Skeletal muscle satellite cell (primary cell): ENCODE data around the gene CENPL. TPM values are rescaled to one million over a fixed set of nuclear protein-coding genes. Genes with fewer than 3 reads are reported as not detected.

ENCODE experiments used
- H3K27me3 ChIP-seq: 2 replicates; pipeline ENCODE4 v1.7.0; 2013; ENCODE audit warnings: low read length; ENCODE audit not compliant: control insufficient read depth, insufficient read depth
- H3K36me3 ChIP-seq: 2 replicates; pipeline ENCODE4 v1.7.0; 2013; ENCODE audit warnings: mild to moderate bottlenecking, control low read depth, low read length; ENCODE audit not compliant: insufficient read depth
- H3K4me1 ChIP-seq: 2 replicates; pipeline ENCODE4 v1.7.0; 2013; ENCODE audit warnings: low read length; ENCODE audit not compliant: control insufficient read depth, insufficient read depth
- H3K4me2 ChIP-seq: 2 replicates; pipeline ENCODE4 v1.7.0; 2013; ENCODE audit warnings: mild to moderate bottlenecking, low read length
- H3K4me3 ChIP-seq: 2 replicates; pipeline ENCODE4 v1.7.0; 2013; ENCODE audit warnings: low read length
- H3K9ac ChIP-seq: 2 replicates; pipeline ENCODE4 v1.7.0; 2013; ENCODE audit warnings: mild to moderate bottlenecking, low read depth, low read length, moderate library complexity
- H3K9me3 ChIP-seq: replicated peaks from 2 replicates; pipeline ENCODE4 v1.7.0; 2013; ENCODE audit warnings: mild to moderate bottlenecking, control low read depth, low read length
- total RNA-seq: library from RNA; depleted of rRNA; stranded (reverse); fragments of >200 nt; gene quantifications from 2 replicates; pipeline ENCODE4 v1.2.3, GENCODE V29; 2012; rRNA removed

Gene CENPL
- total RNA-seq = 16.5 and 17.9 TPM in 2 replicates

- Histone ChIP-seq H3K4me1 (peaks cover 20% of the 10 kb centered on the region), H3K27me3 (no peaks in the 10 kb centered on the region), H3K9me3 (no peaks in the 10 kb centered on the region), H3K9ac (peak within 1 kb of the TSS; percentile 94), H3K4me2 (peak within 1 kb of the TSS; percentile 86), H3K4me3 (peak within 1 kb of the TSS; percentile 87), H3K36me3 (peaks cover 10% of the 10 kb centered on the region)
Observed at GRCh38 chr1:173824315-173825081, at the start of gene CENPL, which contains the start of gene DARS2. TSS of gene CENPL (minus strand) at chr1:173824883. CDS start at chr1:173811299, 13,584 bp downstream. TSS of gene DARS2 (plus strand) at chr1:173824673. CDS start at chr1:173825230, 557 bp downstream.

GRCh38 chr1:173871500-173871899 lies 46.8 kb upstream of the CENPL start:
- no peaks in the 10 kb centered on the region for H3K9me3 ChIP-seq
- H3K4me1 ChIP-seq = peaks cover 5% of the 10 kb centered on the region
- H3K4me2 ChIP-seq = no peak overlapping the region
- peaks cover 24% of the 10 kb centered on the region for H3K36me3 ChIP-seq
- H3K27me3 ChIP-seq = no peaks in the 10 kb centered on the region
- H3K4me3 ChIP-seq = no peak overlapping the region
- no peak overlapping the region for H3K9ac ChIP-seq

- Histone ChIP-seq H3K36me3 (peaks cover 28% of the 10 kb centered on the region), H3K4me3 (no peak overlapping the region), H3K4me1 (peaks cover 9% of the 10 kb centered on the region), H3K4me2 (no peak overlapping the region), H3K9ac (no peak overlapping the region), H3K27me3 (no peaks in the 10 kb centered on the region), H3K9me3 (no peaks in the 10 kb centered on the region)
Observed at GRCh38 chr1:173871091-173871490, 46.4 kb upstream of the CENPL start.

GRCh38 chr1:173870252-173871075 lies 45.8 kb upstream of the CENPL start:
- H3K9me3 ChIP-seq = no peaks in the 10 kb centered on the region

GRCh38 chr1:173869021-173869359 lies 44.3 kb upstream of the CENPL start:
- no peaks in the 10 kb centered on the region for H3K9me3 ChIP-seq
- H3K27me3 ChIP-seq = no peaks in the 10 kb centered on the region
- H3K4me3 ChIP-seq = peak overlapping the region; percentile 85
- H3K4me2 ChIP-seq = peak overlapping the region; percentile 99
- peak overlapping the region; percentile 87 for H3K9ac ChIP-seq
- peaks cover 45% of the 10 kb centered on the region for H3K36me3 ChIP-seq
- H3K4me1 ChIP-seq = peaks cover 27% of the 10 kb centered on the region

More at GRCh38 chr1:173870252-173871075, 45.8 kb upstream of the CENPL start:
- Histone ChIP-seq H3K4me3 (no peak overlapping the region), H3K4me2 (no peak overlapping the region), H3K4me1 (peaks cover 15% of the 10 kb centered on the region), H3K36me3 (peaks cover 30% of the 10 kb centered on the region), H3K27me3 (no peaks in the 10 kb centered on the region), H3K9ac (no peak overlapping the region)

- Histone ChIP-seq H3K4me3 (peak within 1 kb of the TSS; percentile 85), H3K9me3 (no peaks in the 10 kb centered on the region), H3K9ac (peak within 1 kb of the TSS; percentile 87), H3K4me1 (peaks cover 28% of the 10 kb centered on the region), H3K27me3 (no peaks in the 10 kb centered on the region), H3K36me3 (peaks cover 50% of the 10 kb centered on the region), H3K4me2 (peak within 1 kb of the TSS; percentile 99)
Observed at GRCh38 chr1:173868266-173869020, 43.8 kb upstream of the CENPL start, which contains the start of gene ZBTB37. TSS of gene ZBTB37 (plus strand) at chr1:173868380. CDS start at chr1:173870226, 1,846 bp downstream.

GRCh38 chr1:173867753-173868265 lies 43.1 kb upstream of the CENPL start, which contains the start of gene GAS5:
TSS of gene GAS5 (minus strand) at chr1:173867989.
- H3K36me3 ChIP-seq = peaks cover 57% of the 10 kb centered on the region
- peaks cover 28% of the 10 kb centered on the region for H3K4me1 ChIP-seq
- H3K9me3 ChIP-seq = no peaks in the 10 kb centered on the region
- H3K4me2 ChIP-seq = peak within 1 kb of the TSS; percentile 99
- peak within 1 kb of the TSS; percentile 85 for H3K4me3 ChIP-seq
- no peaks in the 10 kb centered on the region for H3K27me3 ChIP-seq
- peak within 1 kb of the TSS; percentile 87 for H3K9ac ChIP-seq

GRCh38 chr1:173867141-173867752 lies 42.6 kb upstream of the CENPL start:
- Histone ChIP-seq H3K27me3 (no peaks in the 10 kb centered on the region), H3K4me3 (peak overlapping the region; percentile 85), H3K9me3 (no peaks in the 10 kb centered on the region), H3K4me2 (peak overlapping the region; percentile 85), H3K9ac (peak overlapping the region; percentile 87), H3K36me3 (peaks cover 62% of the 10 kb centered on the region), H3K4me1 (peaks cover 28% of the 10 kb centered on the region)

GRCh38 chr1:173866413-173867115 lies 41.9 kb upstream of the CENPL start:
- H3K27me3 ChIP-seq = no peaks in the 10 kb centered on the region
- peaks cover 62% of the 10 kb centered on the region for H3K36me3 ChIP-seq
- H3K9me3 ChIP-seq = no peaks in the 10 kb centered on the region
- peak overlapping the region; percentile 87 for H3K9ac ChIP-seq
- H3K4me1 ChIP-seq = peaks cover 28% of the 10 kb centered on the region
- peak overlapping the region; percentile 85 for H3K4me3 ChIP-seq
- H3K4me2 ChIP-seq = peak overlapping the region; percentile 85

GRCh38 chr1:173865468-173866164 lies 40.9 kb upstream of the CENPL start:
- H3K9me3 ChIP-seq = no peaks in the 10 kb centered on the region
- H3K4me2 ChIP-seq = peak overlapping the region; percentile 85
- no peaks in the 10 kb centered on the region for H3K27me3 ChIP-seq
- peaks cover 28% of the 10 kb centered on the region for H3K4me1 ChIP-seq
- H3K36me3 ChIP-seq = peaks cover 57% of the 10 kb centered on the region
- H3K9ac ChIP-seq = peak overlapping the region; percentile 87
- peak overlapping the region; percentile 85 for H3K4me3 ChIP-seq
